ENCODE measurements around the gene TCF4. TPM values are rescaled to one million over a fixed set of nuclear protein-coding genes. Genes with fewer than 3 reads are reported as not detected.

TCF4 gene
- total and polyA plus RNA-seq, 4 donors = 14.3 to 356 (median 73.0) TPM

- 85 to 86% methylated on average over 5 of the region's 5 CpGs for WGBS, 2 donors
- peaks cover 0 to 20% (median 0%) of the 10 kb centered on the region in 5 donors for H3K4me1 ChIP-seq (ENCODE audit: control insufficient read depth in 5 of 5, insufficient read depth in 5 of 5, low read length in 5 of 5)
- DNase-seq (no peak), ATAC-seq (ENCODE audit: insufficient read depth, low FRiP score) (no peak)
- no peak overlapping the region for H3K9ac ChIP-seq (ENCODE audit: insufficient read depth in 1 of 2, low read length in 2 of 2)
- no peaks in the 10 kb centered on the region for H3K27me3 ChIP-seq (ENCODE audit: control insufficient read depth in 3 of 3, insufficient read depth in 3 of 3, low read length in 2 of 3)
- no peaks in the 10 kb centered on the region for H3K36me3 ChIP-seq (ENCODE audit: control insufficient read depth in 4 of 4, insufficient read depth in 4 of 4, low read length in 4 of 4)
- H3K27ac ChIP-seq (ENCODE audit: low read depth in 1 of 2, low read length in 1 of 2) = no peak overlapping the region
- H3K9me3 ChIP-seq (ENCODE audit: control insufficient read depth in 4 of 4, insufficient read depth in 3 of 4, low read length in 3 of 4) = peaks cover 0 to 1% (median 0%) of the 10 kb centered on the region in 4 donors
- no peak overlapping the region for H3K4me3 ChIP-seq
- TF ChIP-seq, protein P1, sequence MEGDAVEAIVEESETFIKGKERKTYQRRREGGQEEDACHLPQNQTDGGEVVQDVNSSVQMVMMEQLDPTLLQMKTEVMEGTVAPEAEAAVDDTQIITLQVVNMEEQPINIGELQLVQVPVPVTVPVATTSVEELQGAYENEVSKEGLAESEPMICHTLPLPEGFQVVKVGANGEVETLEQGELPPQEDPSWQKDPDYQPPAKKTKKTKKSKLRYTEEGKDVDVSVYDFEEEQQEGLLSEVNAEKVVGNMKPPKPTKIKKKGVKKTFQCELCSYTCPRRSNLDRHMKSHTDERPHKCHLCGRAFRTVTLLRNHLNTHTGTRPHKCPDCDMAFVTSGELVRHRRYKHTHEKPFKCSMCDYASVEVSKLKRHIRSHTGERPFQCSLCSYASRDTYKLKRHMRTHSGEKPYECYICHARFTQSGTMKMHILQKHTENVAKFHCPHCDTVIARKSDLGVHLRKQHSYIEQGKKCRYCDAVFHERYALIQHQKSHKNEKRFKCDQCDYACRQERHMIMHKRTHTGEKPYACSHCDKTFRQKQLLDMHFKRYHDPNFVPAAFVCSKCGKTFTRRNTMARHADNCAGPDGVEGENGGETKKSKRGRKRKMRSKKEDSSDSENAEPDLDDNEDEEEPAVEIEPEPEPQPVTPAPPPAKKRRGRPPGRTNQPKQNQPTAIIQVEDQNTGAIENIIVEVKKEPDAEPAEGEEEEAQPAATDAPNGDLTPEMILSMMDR (IDR thresholded peaks at IDR 0.05; ENCODE audit: control extremely low read depth, extremely low read depth) = no peak
Measured at GRCh38 chr18:55530166-55530565, 57.8 kb downstream of the TCF4 start.

GRCh38 chr18:55529581-55529980 lies 58.4 kb downstream of the TCF4 start:
- Histone ChIP-seq H3K27ac (ENCODE audit: low read depth in 1 of 2, low read length in 1 of 2) (no peak overlapping the region), H3K9me3 (ENCODE audit: control insufficient read depth in 4 of 4, insufficient read depth in 3 of 4, low read length in 3 of 4) (no peaks in the 10 kb centered on the region), H3K27me3 (ENCODE audit: control insufficient read depth in 3 of 3, insufficient read depth in 3 of 3, low read length in 2 of 3) (no peaks in the 10 kb centered on the region), H3K4me3 (no peak overlapping the region), H3K36me3 (ENCODE audit: control insufficient read depth in 4 of 4, insufficient read depth in 4 of 4, low read length in 4 of 4) (no peaks in the 10 kb centered on the region), H3K9ac (ENCODE audit: insufficient read depth in 1 of 2, low read length in 2 of 2) (no peak overlapping the region), H3K4me1 (ENCODE audit: control insufficient read depth in 5 of 5, insufficient read depth in 5 of 5, low read length in 5 of 5) (peaks cover 0 to 20% (median 0%) of the 10 kb centered on the region in 5 donors)
- TF ChIP-seq, protein P1 (IDR thresholded peaks at IDR 0.05; ENCODE audit: control extremely low read depth, extremely low read depth) = no peak
- ATAC-seq (ENCODE audit: insufficient read depth, low FRiP score) (no peak), DNase-seq (no peak)
- WGBS, 2 donors = 61 to 70% methylated on average over 4 of the region's 4 CpGs

DNA sequence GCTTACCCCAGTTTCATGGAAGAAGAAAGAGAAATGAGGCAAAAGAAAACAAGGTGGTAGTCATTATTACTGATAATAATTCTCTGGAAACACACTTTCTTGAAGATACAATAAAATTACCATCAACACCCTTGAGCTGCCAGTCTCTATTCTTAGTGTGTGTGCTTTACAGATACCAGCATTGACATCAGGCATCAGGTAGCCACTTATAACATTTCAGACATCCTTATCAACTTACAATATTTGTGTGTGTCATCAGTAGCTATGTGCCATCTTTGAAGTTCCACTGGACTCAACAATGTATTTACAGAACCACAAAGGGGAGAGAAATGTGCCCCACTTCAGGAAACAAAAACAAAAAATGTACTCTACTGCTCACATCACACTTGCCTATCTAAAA lies 62.1 kb downstream of the TCF4 start:
- no peaks in the 10 kb centered on the region for H3K36me3 ChIP-seq (ENCODE audit: control insufficient read depth in 4 of 4, insufficient read depth in 4 of 4, low read length in 4 of 4)
- DNase-seq (no peak), ATAC-seq (ENCODE audit: insufficient read depth, low FRiP score) (no peak)
- no peak overlapping the region for H3K27ac ChIP-seq (ENCODE audit: low read depth in 1 of 2, low read length in 1 of 2)
- H3K4me1 ChIP-seq (ENCODE audit: control insufficient read depth in 5 of 5, insufficient read depth in 5 of 5, low read length in 5 of 5) = peaks cover 0 to 22% (median 0%) of the 10 kb centered on the region in 5 donors
- no peak overlapping the region for H3K9ac ChIP-seq (ENCODE audit: insufficient read depth in 1 of 2, low read length in 2 of 2)
- no peaks in the 10 kb centered on the region for H3K27me3 ChIP-seq (ENCODE audit: control insufficient read depth in 3 of 3, insufficient read depth in 3 of 3, low read length in 2 of 3)
- no peaks in the 10 kb centered on the region for H3K9me3 ChIP-seq (ENCODE audit: control insufficient read depth in 4 of 4, insufficient read depth in 3 of 4, low read length in 3 of 4)
- TF ChIP-seq, protein P1 (IDR thresholded peaks at IDR 0.05; ENCODE audit: control extremely low read depth, extremely low read depth) = no peak
- H3K4me3 ChIP-seq = no peak overlapping the region

DNA sequence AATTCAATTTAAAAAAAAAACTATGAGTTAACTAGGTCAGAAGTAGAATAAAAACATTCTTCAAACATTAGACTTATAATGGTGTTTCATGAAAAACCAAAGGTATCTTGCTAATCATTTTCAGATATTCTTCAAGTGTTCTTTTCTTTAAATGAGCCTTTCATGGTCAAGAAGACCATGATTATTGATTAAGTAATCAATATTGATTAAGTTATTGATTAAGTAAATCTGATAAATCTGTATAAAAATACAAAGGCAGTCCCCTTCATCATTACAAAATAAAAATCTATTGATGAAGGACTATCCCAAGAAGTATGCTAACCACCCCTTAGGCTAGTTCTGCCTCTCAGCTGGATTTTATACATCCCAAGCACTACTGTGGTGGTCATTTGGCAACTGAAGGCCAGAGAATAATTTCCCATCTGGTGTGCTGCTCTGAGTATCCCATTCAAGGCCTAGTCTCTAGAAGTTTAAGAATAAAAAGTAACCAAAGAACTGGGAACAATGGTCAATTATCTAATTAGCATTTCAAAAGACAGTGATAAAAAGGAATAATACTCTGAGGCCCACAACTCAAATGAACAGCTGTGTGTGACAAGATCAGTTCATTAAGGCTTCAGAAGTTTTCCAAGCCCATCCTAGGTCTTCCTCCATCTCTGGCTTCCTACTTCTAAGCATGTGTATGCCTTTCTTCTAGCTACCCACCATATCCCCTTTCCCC lies 63.5 kb downstream of the TCF4 start:
- TF ChIP-seq, protein P1 (IDR thresholded peaks at IDR 0.05; ENCODE audit: control extremely low read depth, extremely low read depth) = no peak
- Histone ChIP-seq H3K36me3 (ENCODE audit: control insufficient read depth in 4 of 4, insufficient read depth in 4 of 4, low read length in 4 of 4) (no peaks in the 10 kb centered on the region), H3K4me3 (no peak overlapping the region), H3K9ac (ENCODE audit: insufficient read depth in 1 of 2, low read length in 2 of 2) (no peak overlapping the region), H3K9me3 (ENCODE audit: control insufficient read depth in 4 of 4, insufficient read depth in 3 of 4, low read length in 3 of 4) (no peaks in the 10 kb centered on the region), H3K4me1 (ENCODE audit: control insufficient read depth in 5 of 5, insufficient read depth in 5 of 5, low read length in 5 of 5) (peaks cover 0 to 13% (median 0%) of the 10 kb centered on the region in 5 donors), H3K27me3 (ENCODE audit: control insufficient read depth in 3 of 3, insufficient read depth in 3 of 3, low read length in 2 of 3) (no peaks in the 10 kb centered on the region), H3K27ac (ENCODE audit: low read depth in 1 of 2, low read length in 1 of 2) (no peak overlapping the region)
- DNase-seq (no peak), ATAC-seq (ENCODE audit: insufficient read depth, low FRiP score) (no peak)

Measured in lung (tissue), 12 donors.